Measurements from ENCODE around the gene ZNF862. TPM values are rescaled to one million over a fixed set of nuclear protein-coding genes. Genes with fewer than 3 reads are reported as not detected.
"Not testable (repeated sequence)": the region's sequence is repeated elsewhere in the genome, so short reads cannot be mapped to it uniquely, and the experiment has no call there.

Gene ZNF862
- total RNA-seq, 1 experiment from 2014 or later = 8.3 TPM

- no peak for DNase-seq (ENCODE audit: extremely low read depth, low read depth)
These were observed 40.3 kb downstream of the ZNF862 start for GRCh38 chr7:149878523-149878921.

GRCh38 chr7:149879271-149879743 is 41.1 kb downstream of the ZNF862 start:
- no peak for DNase-seq (ENCODE audit: extremely low read depth, low read depth)

- no peak for DNase-seq (ENCODE audit: extremely low read depth, low read depth)
These were observed 41.8 kb downstream of the ZNF862 start for GRCh38 chr7:149879766-149880637.

- no peak for DNase-seq (ENCODE audit: extremely low read depth, low read depth)
These were observed 42.6 kb downstream of the ZNF862 start for GRCh38 chr7:149880638-149881311.

- no peak for DNase-seq (ENCODE audit: extremely low read depth, low read depth)
These were observed 43.4 kb downstream of the ZNF862 start for GRCh38 chr7:149881328-149882247.

GRCh38 chr7:149882248-149883047 is 44.3 kb downstream of the ZNF862 start:
- no peak for DNase-seq (ENCODE audit: extremely low read depth, low read depth)

GRCh38 chr7:149883048-149883438 is 44.9 kb downstream of the ZNF862 start:
- no peak for DNase-seq (ENCODE audit: extremely low read depth, low read depth)

GRCh38 chr7:149883452-149883861 is 45.3 kb downstream of the ZNF862 start:
- peak; percentile 45 for DNase-seq (ENCODE audit: extremely low read depth, low read depth)

GRCh38 chr7:149884016-149884415 is 45.8 kb downstream of the ZNF862 start:
- DNase-seq (ENCODE audit: extremely low read depth, low read depth) = no peak

GRCh38 chr7:149884541-149884940 is 46.4 kb downstream of the ZNF862 start:
- DNase-seq (ENCODE audit: extremely low read depth, low read depth) = no peak

GRCh38 chr7:149885191-149886017 is 47.2 kb downstream of the ZNF862 start:
- DNase-seq (ENCODE audit: extremely low read depth, low read depth) = no peak

GRCh38 chr7:149886018-149886415 is 47.8 kb downstream of the ZNF862 start:
- DNase-seq (ENCODE audit: extremely low read depth, low read depth) = no peak

GRCh38 chr7:149887311-149887710 is 49.1 kb downstream of the ZNF862 start:
- no peak for DNase-seq (ENCODE audit: extremely low read depth, low read depth)

- not testable (repeated sequence) for DNase-seq (ENCODE audit: extremely low read depth, low read depth)
These were observed 52.5 kb downstream of the ZNF862 start for GRCh38 chr7:149890715-149891114.

GRCh38 chr7:149894957-149895356 is 56.8 kb downstream of the ZNF862 start:
- DNase-seq (ENCODE audit: extremely low read depth, low read depth) = not testable (repeated sequence)

- not testable (repeated sequence) for DNase-seq (ENCODE audit: extremely low read depth, low read depth)
These were observed 69.7 kb downstream of the ZNF862 start for GRCh38 chr7:149907776-149908376.

GRCh38 chr7:149910219-149910618 is 72.0 kb downstream of the ZNF862 start:
- DNase-seq (ENCODE audit: extremely low read depth, low read depth) = not testable (repeated sequence)

- not testable (repeated sequence) for DNase-seq (ENCODE audit: extremely low read depth, low read depth)
These were observed 74.0 kb downstream of the ZNF862 start for GRCh38 chr7:149912126-149912525.

Data from NCI-H460 (cell line).